Neuronal stem cell (in vitro differentiated cells): ENCODE measurements around the gene RNF213.

Experiments used
- DNase-seq: peaks from one replicate; pipeline ENCODE4 v3.0.0-alpha.2; 2013; ENCODE audit warnings: low spot score
- H2AFZ ChIP-seq: one replicate; pipeline ENCODE4 v1.6.1; 2013; ENCODE audit warnings: mild to moderate bottlenecking, low read length, inconsistent platforms
- H2AK5ac ChIP-seq: 2 replicates; pipeline ENCODE4 v1.6.1; 2013; ENCODE audit warnings: low read depth, mild to moderate bottlenecking, inconsistent platforms, low read length, moderate library complexity, mixed read lengths
- H2BK120ac ChIP-seq: 2 replicates; pipeline ENCODE4 v1.6.1; 2013; ENCODE audit warnings: low read depth, mild to moderate bottlenecking, inconsistent platforms, low read length, moderate library complexity, mixed read lengths
- H2BK12ac ChIP-seq: one replicate; pipeline ENCODE4 v1.6.1; 2013; ENCODE audit warnings: low read length, inconsistent platforms
- H2BK15ac ChIP-seq: 2 replicates; pipeline ENCODE4 v1.6.1; 2013; ENCODE audit warnings: mild to moderate bottlenecking, low read length, inconsistent platforms, mixed read lengths
- H2BK5ac ChIP-seq: one replicate; pipeline ENCODE4 v1.6.1; 2013; ENCODE audit warnings: inconsistent platforms, mild to moderate bottlenecking, low read length, moderate library complexity
- H3K14ac ChIP-seq: one replicate; pipeline ENCODE4 v1.6.1; 2013; ENCODE audit warnings: low read length, inconsistent platforms
- H3K18ac ChIP-seq: 2 replicates; pipeline ENCODE4 v1.6.1; 2013; ENCODE audit warnings: low read length, inconsistent platforms
- H3K23ac ChIP-seq: 2 replicates; pipeline ENCODE4 v1.6.1; 2013; ENCODE audit warnings: low read depth, mild to moderate bottlenecking, mixed read lengths, low read length, inconsistent platforms; ENCODE audit not compliant: poor library complexity
- H3K27ac ChIP-seq: replicated peaks from 3 replicates; pipeline ENCODE4 v1.5.1; 2013; ENCODE audit warnings: low read length, inconsistent platforms
- H3K27me3 ChIP-seq, 3 experiments: 2 replicates each; pipeline ENCODE4 v1.6.1; 2013; ENCODE audit warnings: low read length in 3 of 3, mild to moderate bottlenecking in 2 of 3, inconsistent platforms in 1 of 3, low read depth in 1 of 3, mixed read lengths in 1 of 3, moderate library complexity in 1 of 3; ENCODE audit not compliant: control insufficient read depth in 3 of 3, insufficient read depth in 3 of 3
- H3K36me3 ChIP-seq, 2 donors: replicated peaks in 1 of 2; 2 replicates each; pipeline ENCODE4 v1.6.1; 2013; ENCODE audit warnings: low read length in 2 of 2; ENCODE audit not compliant: control insufficient read depth in 2 of 2, insufficient read depth in 2 of 2
- H3K4ac ChIP-seq: 2 replicates; pipeline ENCODE4 v1.6.1; 2013; ENCODE audit warnings: inconsistent platforms, mild to moderate bottlenecking, low read length, moderate library complexity
- H3K4me1 ChIP-seq, 2 donors: 1 replicate in 1 of 2; 2 replicates in 1 of 2; pipeline ENCODE4 v1.6.1; 2013; ENCODE audit warnings: low read length in 2 of 2, low read depth in 1 of 2; ENCODE audit not compliant: control insufficient read depth in 2 of 2, insufficient read depth in 1 of 2
- H3K4me2 ChIP-seq: one replicate; pipeline ENCODE4 v1.6.1; 2013; ENCODE audit warnings: mild to moderate bottlenecking, low read length, inconsistent platforms; ENCODE audit not compliant: insufficient read depth, poor library complexity, severe bottlenecking
- H3K4me3 ChIP-seq, 2 donors: 2 replicates each; pipeline ENCODE4 v1.5.1; 2013; ENCODE audit warnings: low read length in 2 of 2, mild to moderate bottlenecking in 2 of 2, inconsistent platforms in 1 of 2, moderate library complexity in 1 of 2
- H3K79me1 ChIP-seq: one replicate; pipeline ENCODE4 v1.6.1; 2013; ENCODE audit warnings: low read depth, mild to moderate bottlenecking, inconsistent platforms, low read length, moderate library complexity
- H3K9ac ChIP-seq: one replicate; pipeline ENCODE4 v1.6.1; 2013; ENCODE audit warnings: mild to moderate bottlenecking, low read depth, low read length, inconsistent platforms; ENCODE audit not compliant: poor library complexity
- H3K9me3 ChIP-seq, 2 donors: replicated peaks in 1 of 2; 2 replicates each; pipeline versions ENCODE3 to v1.6.1; 2013; ENCODE audit warnings: low read length in 2 of 2, mild to moderate bottlenecking in 2 of 2, inconsistent platforms in 1 of 2, low read depth in 1 of 2, mixed read lengths in 1 of 2, moderate library complexity in 1 of 2; ENCODE audit not compliant: control insufficient read depth in 2 of 2, insufficient read depth in 1 of 2
- H4K8ac ChIP-seq: one replicate; pipeline ENCODE4 v1.6.1; 2013; ENCODE audit warnings: low read depth, mild to moderate bottlenecking, inconsistent platforms, low read length, moderate library complexity
- H4K91ac ChIP-seq: one replicate; pipeline ENCODE4 v1.6.1; 2013; ENCODE audit warnings: low read length, low read depth, mild to moderate bottlenecking, inconsistent platforms; ENCODE audit not compliant: poor library complexity
- WGBS, 2 donors: extraction: QIAGEN DNeasy Blood & Tissue Kit; methylation state at CpG; one replicate each; pipeline ENCODE4 v1.1.7; 2013; ENCODE audit warnings: missing lambda C conversion rate in 2 of 2, mixed read lengths in 1 of 2; ENCODE audit not compliant: insufficient read length in 2 of 2, insufficient replicate concordance in 1 of 2; ENCODE audit errors: extremely low coverage in 2 of 2; 5-methylcytosine and 5-hydroxymethylcytosine counted together

The RNF213 gene

DNA sequence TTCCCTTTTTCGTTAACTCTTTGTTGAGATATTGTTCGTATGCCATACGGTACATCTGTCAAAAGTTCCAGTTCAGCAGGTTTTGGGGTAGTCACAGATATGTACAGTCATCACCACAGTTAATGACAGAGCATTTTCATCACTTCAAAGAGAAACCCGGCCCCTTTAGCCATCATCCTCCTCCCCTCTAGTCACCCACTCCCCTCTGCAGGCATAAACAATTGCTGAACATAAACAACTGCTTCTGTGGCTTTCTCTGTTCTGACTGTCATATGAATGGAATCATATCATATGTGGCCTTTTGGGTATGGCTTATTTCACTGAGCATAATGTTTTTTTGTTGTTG, 59.3 kb downstream of the RNF213 start:
- H3K14ac ChIP-seq, result no peak overlapping the region
- no CpG with 5 or more reads among the region's 4 CpGs for WGBS, 2 donors
- no peak overlapping the region for H4K91ac ChIP-seq
- H3K27ac ChIP-seq, result no peak overlapping the region
- H3K4me3 ChIP-seq, result no peak overlapping the region
- no peaks in the 10 kb centered on the region for H3K4me1 ChIP-seq
- no peak overlapping the region for H2BK120ac ChIP-seq
- no peak overlapping the region for H2AK5ac ChIP-seq
- H3K23ac ChIP-seq, result no peak overlapping the region
- H3K9me3 ChIP-seq, result peaks cover 4 to 13% of the 10 kb centered on the region in 2 donors
- DNase-seq, result no peak
- no peaks in the 10 kb centered on the region for H3K27me3 ChIP-seq
- no peaks in the 10 kb centered on the region for H3K79me1 ChIP-seq
- H4K8ac ChIP-seq, result no peak overlapping the region
- H2BK12ac ChIP-seq, result no peak overlapping the region
- H3K36me3 ChIP-seq, result peaks cover 23 to 55% of the 10 kb centered on the region in 2 donors
- H3K4ac ChIP-seq, result no peak overlapping the region
- no peak overlapping the region for H3K9ac ChIP-seq
- H3K4me2 ChIP-seq, result no peak overlapping the region
- H2BK15ac ChIP-seq, result no peak overlapping the region
- H2BK5ac ChIP-seq, result no peak overlapping the region
- H3K18ac ChIP-seq, result no peak overlapping the region
- H2AFZ ChIP-seq, result no peak overlapping the region

DNA sequence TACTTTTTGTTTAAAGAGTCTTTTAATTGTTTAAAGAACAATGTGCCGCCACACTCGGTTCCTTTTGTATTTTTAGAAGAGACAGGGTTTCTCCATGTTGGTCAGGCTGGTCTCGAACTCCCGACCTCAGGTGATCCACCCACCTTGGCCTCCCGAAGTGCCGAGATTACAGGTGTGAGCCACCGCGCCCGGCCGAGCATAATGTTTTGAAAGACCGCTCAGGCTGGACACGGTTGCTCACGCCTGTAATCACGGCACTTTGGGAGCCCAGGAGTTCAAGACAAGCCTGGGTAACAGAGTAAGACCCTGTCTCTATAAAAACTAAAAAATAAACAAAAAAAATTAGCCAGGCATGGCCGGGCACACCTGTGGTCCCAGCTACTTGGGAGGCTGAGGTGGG, 59.8 kb downstream of the RNF213 start:
- H4K91ac ChIP-seq, result no peak overlapping the region
- no peak overlapping the region for H2BK12ac ChIP-seq
- H3K4me2 ChIP-seq, result no peak overlapping the region
- H3K14ac ChIP-seq, result no peak overlapping the region
- no peak for DNase-seq
- H2BK15ac ChIP-seq, result no peak overlapping the region
- H3K4me1 ChIP-seq, result no peaks in the 10 kb centered on the region
- H2BK120ac ChIP-seq, result no peak overlapping the region
- H3K79me1 ChIP-seq, result no peaks in the 10 kb centered on the region
- no peaks in the 10 kb centered on the region for H3K27me3 ChIP-seq
- no peak overlapping the region for H3K18ac ChIP-seq
- H3K9me3 ChIP-seq, result peaks cover 4 to 13% of the 10 kb centered on the region in 2 donors
- no peak overlapping the region for H2BK5ac ChIP-seq
- WGBS, 2 donors, result no CpG with 5 or more reads among the region's 15 CpGs
- peaks cover 26 to 60% of the 10 kb centered on the region in 2 donors for H3K36me3 ChIP-seq
- no peak overlapping the region for H4K8ac ChIP-seq
- no peak overlapping the region for H3K27ac ChIP-seq
- H3K9ac ChIP-seq, result no peak overlapping the region
- no peak overlapping the region for H3K4me3 ChIP-seq
- no peak overlapping the region for H3K23ac ChIP-seq
- no peak overlapping the region for H3K4ac ChIP-seq
- H2AK5ac ChIP-seq, result no peak overlapping the region
- H2AFZ ChIP-seq, result no peak overlapping the region

DNA sequence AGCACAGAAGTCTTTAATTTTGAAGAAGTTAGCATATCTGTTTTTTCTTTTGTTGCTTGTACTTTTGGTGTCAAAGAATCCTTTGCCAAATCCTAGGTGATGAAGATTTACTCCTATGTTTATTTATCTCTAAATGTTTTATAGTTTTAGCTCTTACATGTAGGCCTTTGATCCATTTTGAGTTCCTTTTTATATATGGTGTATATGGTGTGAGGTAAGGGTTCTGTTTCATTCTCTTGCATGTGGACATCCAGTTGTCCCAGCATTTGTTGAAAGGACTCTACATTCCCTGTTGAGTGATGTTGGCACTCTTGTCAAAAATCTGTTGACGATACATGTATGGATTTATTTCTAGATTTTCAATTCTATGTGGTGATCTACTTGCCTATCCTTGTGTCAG, 62.2 kb downstream of the RNF213 start:
- Histone ChIP-seq H3K27ac (no peak overlapping the region), H3K4me3 (no peak overlapping the region), H2AK5ac (no peak overlapping the region), H3K27me3 (no peaks in the 10 kb centered on the region), H3K9me3 (peaks cover 2 to 13% of the 10 kb centered on the region in 2 donors), H2BK15ac (no peak overlapping the region), H3K14ac (no peak overlapping the region), H3K79me1 (no peaks in the 10 kb centered on the region), H2AFZ (no peak overlapping the region), H3K18ac (no peak overlapping the region), H4K8ac (no peak overlapping the region), H2BK5ac (no peak overlapping the region), H3K36me3 (peaks cover 12 to 65% of the 10 kb centered on the region in 2 donors), H3K4me1 (no peaks in the 10 kb centered on the region), H3K4ac (no peak overlapping the region), H2BK120ac (no peak overlapping the region), H3K4me2 (no peak overlapping the region), H2BK12ac (no peak overlapping the region), H4K91ac (no peak overlapping the region), H3K9ac (no peak overlapping the region), H3K23ac (no peak overlapping the region)
- WGBS, 2 donors, result no CpG with 5 or more reads among the region's 1 CpG
- no peak for DNase-seq

DNA sequence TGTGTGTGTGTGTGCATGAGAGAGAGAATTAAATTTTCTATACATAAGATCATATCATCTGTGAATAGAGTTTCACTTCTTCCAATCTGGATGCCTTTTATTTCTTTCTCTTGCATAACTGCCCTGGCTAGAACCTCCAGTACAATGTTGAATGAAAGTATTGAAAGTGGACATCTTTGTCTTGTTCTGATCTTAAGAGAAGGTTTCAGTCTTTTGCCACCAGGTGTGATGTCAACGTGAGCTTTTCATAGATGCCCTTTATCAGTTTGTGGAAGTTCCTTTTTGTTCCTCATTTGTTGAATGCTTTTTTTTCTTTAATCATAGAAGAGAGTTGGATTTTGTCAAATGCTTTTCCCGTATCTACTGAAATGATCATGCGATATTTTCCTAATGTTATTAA, 63.3 kb downstream of the RNF213 start:
- WGBS, 2 donors, result no CpG with 5 or more reads among the region's 3 CpGs
- Histone ChIP-seq H4K91ac (no peak overlapping the region), H3K9me3 (peaks cover 2 to 13% of the 10 kb centered on the region in 2 donors), H2AFZ (no peak overlapping the region), H2AK5ac (no peak overlapping the region), H3K4me1 (no peaks in the 10 kb centered on the region), H3K27ac (no peak overlapping the region), H3K27me3 (no peaks in the 10 kb centered on the region), H4K8ac (no peak overlapping the region), H3K23ac (no peak overlapping the region), H2BK5ac (no peak overlapping the region), H3K36me3 (peaks cover 16 to 68% of the 10 kb centered on the region in 2 donors), H3K9ac (no peak overlapping the region), H3K18ac (no peak overlapping the region), H2BK15ac (no peak overlapping the region), H3K79me1 (no peaks in the 10 kb centered on the region), H2BK12ac (no peak overlapping the region), H3K4me2 (no peak overlapping the region), H3K4ac (no peak overlapping the region), H3K4me3 (no peak overlapping the region), H3K14ac (no peak overlapping the region), H2BK120ac (no peak overlapping the region)
- no peak for DNase-seq
